Measurements from ENCODE around the gene UCP2.

Gene UCP2

DNA sequence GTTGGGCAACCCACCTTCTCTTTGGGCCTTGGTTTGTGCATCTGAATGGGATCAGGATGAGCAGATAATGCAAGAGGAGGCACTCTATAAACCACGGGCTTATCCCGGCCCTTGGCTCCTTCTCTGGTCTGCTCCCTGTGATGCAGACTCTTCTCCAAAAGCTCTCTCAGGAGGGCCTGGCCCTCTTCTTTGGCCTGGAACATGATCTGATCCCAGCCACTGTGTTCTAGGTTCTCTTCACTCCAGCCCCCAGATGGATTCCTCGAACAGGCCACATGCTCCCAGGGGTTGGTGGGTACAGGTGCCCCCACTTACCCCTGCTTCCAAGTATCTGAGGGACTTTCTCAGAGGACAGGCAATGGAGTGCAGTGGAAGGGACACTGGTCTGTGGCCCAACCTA lies 35.0 kb upstream of the UCP2 start:
- Histone ChIP-seq H3K9ac (ENCODE audit: low read length) (no peak overlapping the region), H3K4me3 (ENCODE audit: low read length) (no peak overlapping the region), H3K27ac (ENCODE audit: low read depth, low read length) (peak overlapping the region; percentile 68), H3K27me3 (ENCODE audit: control insufficient read depth, insufficient read depth, low read length) (no peaks in the 10 kb centered on the region), H3K4me1 (ENCODE audit: control insufficient read depth, insufficient read depth, low read length) (peaks cover 14% of the 10 kb centered on the region), H3K36me3 (ENCODE audit: control insufficient read depth, insufficient read depth, low read length) (no peaks in the 10 kb centered on the region)

DNA sequence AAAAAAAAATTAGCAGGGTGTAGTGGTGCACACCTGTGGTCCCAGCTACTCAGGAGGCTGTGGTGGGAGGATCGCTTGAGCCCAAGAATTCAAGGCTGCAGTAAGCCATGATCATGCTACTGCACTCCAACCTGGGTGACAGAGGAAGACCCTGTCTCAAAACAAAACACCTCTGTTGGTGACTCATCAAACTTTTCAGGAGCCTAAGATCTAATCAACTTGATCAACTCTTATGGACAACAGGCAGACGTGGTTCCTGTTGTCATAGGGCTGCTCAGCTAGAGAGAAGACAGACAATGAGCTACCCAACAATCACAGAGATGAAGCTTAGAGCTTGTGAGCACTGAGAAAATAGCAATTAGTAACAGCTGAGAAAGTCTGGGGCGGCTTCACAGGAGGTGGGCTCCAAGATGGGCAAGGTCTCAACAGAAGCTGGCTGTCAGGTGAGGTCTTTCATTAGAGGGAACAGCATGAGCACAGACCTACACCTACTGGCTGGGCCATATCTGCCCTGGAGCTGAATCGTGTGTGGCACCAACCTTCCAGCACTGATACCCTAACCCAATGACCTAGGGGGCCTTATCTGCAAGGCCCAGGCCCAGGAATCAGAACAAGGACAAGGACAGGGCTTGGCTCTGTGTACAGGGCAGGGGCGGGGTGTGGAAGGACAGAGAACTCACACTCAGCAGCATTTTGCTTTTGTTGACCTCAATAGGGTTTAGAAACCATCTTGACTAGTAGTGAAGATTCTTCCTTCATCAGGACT lies 33.5 kb upstream of the UCP2 start:
- no peak overlapping the region for H3K4me3 ChIP-seq (ENCODE audit: low read length)
- H3K4me1 ChIP-seq (ENCODE audit: control insufficient read depth, insufficient read depth, low read length): peaks cover 14% of the 10 kb centered on the region
- no peak overlapping the region for H3K9ac ChIP-seq (ENCODE audit: low read length)
- H3K27me3 ChIP-seq (ENCODE audit: control insufficient read depth, insufficient read depth, low read length): no peaks in the 10 kb centered on the region
- no peak overlapping the region for H3K27ac ChIP-seq (ENCODE audit: low read depth, low read length)
- peaks cover 2% of the 10 kb centered on the region for H3K36me3 ChIP-seq (ENCODE audit: control insufficient read depth, insufficient read depth, low read length)

DNA sequence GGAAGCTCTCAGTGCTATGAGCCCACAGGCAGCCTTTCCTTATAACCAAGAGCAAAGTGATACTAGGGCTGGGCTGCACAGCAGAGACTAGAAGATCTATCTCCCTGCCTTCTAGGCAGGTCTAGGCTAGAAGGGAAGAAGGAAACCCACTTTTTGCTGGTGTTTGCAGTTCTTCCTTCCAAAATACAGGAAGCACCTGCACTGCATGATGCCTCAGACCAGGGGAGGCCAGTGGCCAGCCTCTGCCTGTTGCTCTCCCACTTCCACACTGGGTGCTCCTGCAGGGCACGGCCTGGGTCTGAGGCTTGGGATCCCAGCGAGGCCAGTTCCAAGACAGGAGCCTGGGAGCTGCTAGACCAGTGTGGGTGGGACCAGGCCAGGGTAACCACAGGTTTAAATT lies 32.2 kb upstream of the UCP2 start:
- Histone ChIP-seq H3K4me3 (ENCODE audit: low read length) (no peak overlapping the region), H3K9ac (ENCODE audit: low read length) (no peak overlapping the region), H3K27ac (ENCODE audit: low read depth, low read length) (no peak overlapping the region), H3K27me3 (ENCODE audit: control insufficient read depth, insufficient read depth, low read length) (no peaks in the 10 kb centered on the region), H3K36me3 (ENCODE audit: control insufficient read depth, insufficient read depth, low read length) (peaks cover 2% of the 10 kb centered on the region), H3K4me1 (ENCODE audit: control insufficient read depth, insufficient read depth, low read length) (peaks cover 14% of the 10 kb centered on the region)

DNA sequence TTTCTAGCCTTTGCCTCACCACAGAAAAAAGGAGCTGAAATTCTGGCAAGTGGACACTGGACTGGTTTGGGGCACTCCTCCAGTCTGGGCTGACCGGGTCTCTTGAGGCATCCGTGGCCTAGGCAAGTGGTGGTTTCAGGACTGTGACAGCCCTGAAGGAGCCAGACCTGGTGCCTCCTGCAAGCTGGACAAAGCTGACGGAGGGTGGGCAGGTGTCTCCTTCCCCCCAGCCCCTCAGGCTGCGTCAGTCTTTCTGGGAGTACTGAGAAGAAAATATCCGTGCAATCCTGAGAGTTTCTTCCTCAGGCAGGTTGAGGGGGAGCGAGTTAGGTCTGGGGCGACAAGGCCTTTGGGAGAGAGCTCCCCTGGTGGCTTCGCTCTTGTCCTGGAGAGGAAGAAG lies 30.5 kb upstream of the UCP2 start:
- H3K36me3 ChIP-seq (ENCODE audit: control insufficient read depth, insufficient read depth, low read length): peaks cover 2% of the 10 kb centered on the region
- no peaks in the 10 kb centered on the region for H3K27me3 ChIP-seq (ENCODE audit: control insufficient read depth, insufficient read depth, low read length)
- no peak overlapping the region for H3K27ac ChIP-seq (ENCODE audit: low read depth, low read length)
- H3K4me1 ChIP-seq (ENCODE audit: control insufficient read depth, insufficient read depth, low read length): peaks cover 2% of the 10 kb centered on the region
- H3K4me3 ChIP-seq (ENCODE audit: low read length): no peak overlapping the region
- H3K9ac ChIP-seq (ENCODE audit: low read length): no peak overlapping the region

DNA sequence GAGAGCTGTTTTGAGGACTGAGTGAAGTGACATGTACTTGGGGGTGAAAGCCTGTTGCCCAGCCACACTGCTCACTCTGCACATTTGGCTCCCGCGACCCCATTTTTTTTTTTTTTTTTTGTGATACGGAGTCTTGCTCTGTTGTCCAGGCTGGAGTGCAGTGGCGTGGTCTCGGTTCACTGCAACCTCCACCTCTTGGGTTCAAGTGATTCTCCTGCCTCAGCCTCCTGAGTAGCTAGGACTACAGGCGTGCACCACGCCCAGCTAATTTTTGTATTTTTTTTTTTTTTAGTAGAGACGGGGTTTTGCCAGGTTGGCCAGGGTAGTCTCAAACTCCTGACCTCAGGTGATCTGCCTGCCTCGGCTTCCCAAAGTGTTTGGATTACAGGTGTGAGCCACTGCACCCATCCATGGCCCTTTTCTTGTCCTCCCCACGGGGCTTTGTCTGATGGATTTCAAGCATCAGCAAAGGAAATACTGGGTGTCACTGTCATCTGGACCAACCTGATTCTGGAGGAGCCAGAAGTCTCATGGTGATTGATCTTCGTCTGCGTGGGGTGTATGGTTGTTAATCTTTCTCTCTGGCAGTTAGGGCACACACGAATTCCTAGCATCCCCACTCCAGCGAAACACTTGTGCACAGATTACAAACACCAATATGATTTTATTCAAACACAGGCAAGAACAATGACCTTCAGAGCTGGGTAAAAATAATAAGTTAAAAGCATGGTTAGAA lies 29.6 kb upstream of the UCP2 start:
- Histone ChIP-seq H3K27ac (ENCODE audit: low read depth, low read length) (no peak overlapping the region), H3K4me1 (ENCODE audit: control insufficient read depth, insufficient read depth, low read length) (no peaks in the 10 kb centered on the region), H3K4me3 (ENCODE audit: low read length) (no peak overlapping the region), H3K27me3 (ENCODE audit: control insufficient read depth, insufficient read depth, low read length) (no peaks in the 10 kb centered on the region), H3K9ac (ENCODE audit: low read length) (no peak overlapping the region), H3K36me3 (ENCODE audit: control insufficient read depth, insufficient read depth, low read length) (peaks cover 2% of the 10 kb centered on the region)

DNA sequence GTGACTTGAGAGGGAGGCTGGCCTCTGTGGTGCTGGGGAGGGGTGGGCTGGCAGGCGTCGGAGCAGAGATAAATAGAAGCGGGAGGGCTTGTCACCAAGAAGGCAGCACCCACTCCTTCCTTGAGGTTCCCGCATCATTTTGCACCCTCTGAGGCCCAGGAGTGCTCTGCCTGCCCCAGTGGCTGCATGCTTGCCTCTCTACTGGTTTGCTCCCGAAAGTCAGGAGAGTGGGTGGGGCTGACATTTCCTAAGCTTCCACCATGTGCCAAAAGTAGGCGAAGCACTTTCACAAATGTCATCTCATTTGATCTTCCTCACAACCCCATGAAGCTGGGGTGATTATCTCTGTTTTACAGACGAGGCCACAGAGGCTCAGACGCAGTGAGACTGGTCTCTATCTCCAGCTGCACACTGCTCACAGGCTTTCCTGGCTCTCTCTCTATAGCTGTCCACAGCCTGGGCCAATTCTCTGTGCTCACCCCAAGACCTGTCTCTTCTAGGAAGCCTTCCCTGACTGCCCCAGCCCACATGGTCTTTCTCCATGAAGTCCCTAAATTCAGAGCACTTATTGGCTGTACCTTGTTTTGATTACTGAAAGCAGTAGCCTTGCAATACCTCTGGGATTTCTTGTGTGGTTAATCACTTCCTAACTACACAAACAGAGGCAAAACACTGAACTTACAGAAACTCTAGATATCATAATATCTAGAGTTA lies 28.9 kb upstream of the UCP2 start:
- Histone ChIP-seq H3K27me3 (ENCODE audit: control insufficient read depth, insufficient read depth, low read length) (no peaks in the 10 kb centered on the region), H3K36me3 (ENCODE audit: control insufficient read depth, insufficient read depth, low read length) (peaks cover 2% of the 10 kb centered on the region), H3K9ac (ENCODE audit: low read length) (no peak overlapping the region), H3K4me1 (ENCODE audit: control insufficient read depth, insufficient read depth, low read length) (no peaks in the 10 kb centered on the region), H3K27ac (ENCODE audit: low read depth, low read length) (no peak overlapping the region), H3K4me3 (ENCODE audit: low read length) (no peak overlapping the region)

DNA sequence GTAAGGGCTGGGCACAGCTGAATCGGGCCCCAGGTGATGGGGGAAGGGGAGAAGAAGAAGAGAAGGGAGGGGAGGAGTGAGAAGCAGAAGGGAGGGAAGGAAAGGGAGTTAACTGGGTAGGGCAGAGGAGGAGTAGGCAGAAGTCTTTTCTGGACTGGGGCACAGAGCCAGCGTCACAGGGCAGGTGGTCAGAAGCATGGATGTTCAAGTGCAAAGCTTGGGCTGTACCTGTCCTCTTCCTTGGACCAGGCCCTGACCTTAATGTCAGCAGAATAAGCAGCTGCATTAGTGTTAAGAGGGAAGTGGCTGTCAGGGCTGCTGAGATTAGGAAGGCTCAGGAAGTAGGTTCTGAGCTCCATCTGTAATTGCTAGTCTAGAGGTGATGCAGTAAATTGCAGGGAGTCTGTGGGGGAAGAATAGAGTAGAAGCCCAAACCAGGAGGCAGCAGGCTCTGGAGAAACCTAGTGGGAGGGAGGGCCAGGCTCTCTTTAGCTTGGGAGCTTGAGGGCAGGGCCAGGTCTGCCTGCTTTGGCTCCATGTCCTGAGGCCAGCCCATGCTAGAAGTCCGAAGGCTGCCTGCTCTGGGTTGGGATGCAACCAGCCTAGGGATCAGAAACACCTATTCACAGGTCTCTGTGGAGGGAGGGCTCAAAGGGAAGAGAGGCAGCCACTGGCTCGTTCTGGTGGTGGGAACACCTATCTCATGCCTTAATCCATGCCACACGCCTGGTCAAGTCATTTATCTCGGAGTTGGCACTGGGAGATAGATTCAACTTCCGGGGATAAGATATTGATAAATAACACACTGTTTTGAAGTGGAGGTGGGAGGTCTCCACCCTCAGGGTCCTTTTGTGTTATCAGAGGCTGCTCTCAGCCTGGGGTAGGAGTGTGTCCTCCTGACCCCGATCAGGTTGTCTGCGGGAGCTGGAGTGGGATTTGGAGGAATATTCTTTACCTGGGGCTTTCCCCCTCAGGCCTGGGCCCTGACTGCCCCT lies 28.0 kb upstream of the UCP2 start:
- no peak overlapping the region for H3K27ac ChIP-seq (ENCODE audit: low read depth, low read length)
- H3K36me3 ChIP-seq (ENCODE audit: control insufficient read depth, insufficient read depth, low read length): peaks cover 2% of the 10 kb centered on the region
- H3K27me3 ChIP-seq (ENCODE audit: control insufficient read depth, insufficient read depth, low read length): no peaks in the 10 kb centered on the region
- H3K4me3 ChIP-seq (ENCODE audit: low read length): no peak overlapping the region
- no peaks in the 10 kb centered on the region for H3K4me1 ChIP-seq (ENCODE audit: control insufficient read depth, insufficient read depth, low read length)
- no peak overlapping the region for H3K9ac ChIP-seq (ENCODE audit: low read length)

DNA sequence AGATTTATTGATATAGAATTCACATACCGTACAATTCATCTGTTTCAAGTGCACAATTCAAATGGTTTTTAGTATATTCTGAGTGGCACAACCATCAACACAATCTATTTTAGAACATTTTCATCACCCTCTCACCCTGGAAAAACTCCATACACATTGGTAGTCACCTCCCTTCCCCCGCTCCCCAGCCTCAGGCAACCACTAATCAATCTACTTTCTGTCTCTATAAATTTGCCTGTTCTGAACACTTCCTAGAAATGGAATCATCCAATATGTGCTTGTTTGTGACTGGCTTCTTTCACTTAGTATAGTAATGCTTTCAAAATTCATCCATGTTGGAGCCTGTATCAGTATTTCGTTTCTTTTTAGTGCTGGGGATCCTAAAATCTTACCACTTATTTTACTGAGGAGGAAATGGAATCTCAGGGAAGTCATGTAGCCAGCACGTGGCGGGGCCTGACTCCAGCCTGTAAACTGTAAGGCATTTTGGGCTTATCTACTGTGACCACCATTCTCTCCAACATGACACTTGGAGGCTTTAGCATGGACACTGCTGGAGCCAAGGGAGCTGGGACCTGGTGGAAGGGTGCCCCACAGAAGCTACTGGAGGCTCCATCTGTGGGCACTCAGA lies 27.1 kb upstream of the UCP2 start:
- peaks cover 2% of the 10 kb centered on the region for H3K36me3 ChIP-seq (ENCODE audit: control insufficient read depth, insufficient read depth, low read length)
- H3K27me3 ChIP-seq (ENCODE audit: control insufficient read depth, insufficient read depth, low read length): no peaks in the 10 kb centered on the region
- H3K9ac ChIP-seq (ENCODE audit: low read length): no peak overlapping the region
- H3K27ac ChIP-seq (ENCODE audit: low read depth, low read length): no peak overlapping the region
- no peak overlapping the region for H3K4me3 ChIP-seq (ENCODE audit: low read length)
- no peaks in the 10 kb centered on the region for H3K4me1 ChIP-seq (ENCODE audit: control insufficient read depth, insufficient read depth, low read length)

DNA sequence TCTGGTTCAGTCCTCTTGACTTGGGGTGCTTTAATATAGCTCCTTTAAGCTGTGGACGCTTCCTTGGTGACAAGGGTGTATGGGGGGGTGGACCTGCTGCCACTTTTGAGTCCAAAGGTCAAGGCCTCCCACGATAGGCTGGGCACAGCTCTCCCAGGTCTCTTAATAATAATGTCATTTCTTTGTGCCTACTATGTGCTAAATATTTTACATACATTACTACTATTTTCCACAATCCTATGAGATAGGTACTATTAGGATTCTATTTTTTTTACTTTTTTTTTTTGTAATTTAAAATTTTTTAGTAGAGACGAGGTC lies 26.5 kb upstream of the UCP2 start:
- H3K27ac ChIP-seq (ENCODE audit: low read depth, low read length): no peak overlapping the region
- no peak overlapping the region for H3K4me3 ChIP-seq (ENCODE audit: low read length)
- no peaks in the 10 kb centered on the region for H3K27me3 ChIP-seq (ENCODE audit: control insufficient read depth, insufficient read depth, low read length)
- peaks cover 2% of the 10 kb centered on the region for H3K36me3 ChIP-seq (ENCODE audit: control insufficient read depth, insufficient read depth, low read length)
- H3K4me1 ChIP-seq (ENCODE audit: control insufficient read depth, insufficient read depth, low read length): no peaks in the 10 kb centered on the region
- H3K9ac ChIP-seq (ENCODE audit: low read length): no peak overlapping the region

DNA sequence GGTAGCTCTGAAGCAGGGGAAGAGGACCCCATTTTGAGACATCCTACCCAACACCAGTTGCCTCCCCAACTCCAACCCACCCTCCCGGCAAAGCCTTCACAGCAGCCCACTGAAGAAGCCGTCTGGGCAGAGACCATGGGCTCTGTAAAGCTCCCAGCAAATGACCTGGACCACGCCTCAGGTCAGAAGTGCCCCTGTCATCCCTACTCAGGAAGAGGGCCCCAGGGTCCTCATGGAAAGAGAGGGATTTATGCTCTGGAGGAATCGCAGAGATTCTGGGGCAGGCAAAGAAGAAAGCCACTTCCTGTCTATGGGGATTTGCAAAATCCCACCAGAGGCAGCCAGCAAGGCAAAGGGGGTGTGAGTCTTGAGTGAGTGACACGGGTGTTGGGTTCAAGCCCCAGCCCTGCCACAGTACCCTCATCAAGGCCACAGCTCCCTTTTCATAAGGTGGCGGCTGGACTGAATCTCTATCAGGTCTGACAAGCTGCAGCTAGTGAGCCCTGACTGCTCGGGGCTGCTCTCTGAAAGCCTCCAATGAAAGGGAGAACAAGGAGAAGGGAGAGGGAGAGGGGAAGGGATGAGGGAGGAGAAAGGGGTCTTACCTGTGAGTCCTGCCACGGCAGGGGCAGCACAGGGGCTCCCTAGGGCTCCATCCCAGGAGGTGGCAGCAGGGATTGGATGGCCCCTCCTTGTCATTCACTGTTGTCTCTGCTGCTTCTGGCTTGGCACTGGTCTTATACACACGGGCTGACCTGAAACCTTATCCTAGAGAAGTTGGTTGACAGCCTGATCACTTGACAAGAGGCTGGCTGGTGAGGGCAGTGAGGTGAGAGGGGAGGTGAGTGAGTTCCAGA lies 26.0 kb upstream of the UCP2 start, which contains the start of gene UCP3:
TSS of gene UCP3 (minus strand) at position 713 of the 857 bp plus-strand sequence. CDS start 2,043 bp downstream, outside the sequence.
- no peak within 1 kb of the TSS for H3K4me3 ChIP-seq (ENCODE audit: low read length)
- no peaks in the 10 kb centered on the region for H3K4me1 ChIP-seq (ENCODE audit: control insufficient read depth, insufficient read depth, low read length)
- peaks cover 2% of the 10 kb centered on the region for H3K36me3 ChIP-seq (ENCODE audit: control insufficient read depth, insufficient read depth, low read length)
- H3K27ac ChIP-seq (ENCODE audit: low read depth, low read length): no peak within 1 kb of the TSS
- no peaks in the 10 kb centered on the region for H3K27me3 ChIP-seq (ENCODE audit: control insufficient read depth, insufficient read depth, low read length)
- no peak within 1 kb of the TSS for H3K9ac ChIP-seq (ENCODE audit: low read length)

Measured in rectal smooth muscle tissue (tissue), 1 donor.